NCI-H1436 treated with DMSO at 0.1 percent for 48 hours (cell line): ENCODE results near the gene GRN.
A peak's percentile ranks its signal among the peaks of the same experiment; 100 is the strongest.
"Not testable (repeated sequence)": the region's sequence is repeated elsewhere in the genome, so short reads cannot be mapped to it uniquely, and the experiment has no call there.

Source experiments
- DNase-seq: peaks from one replicate; lab custom pipeline; 2025; lab: John Stamatoyannopoulos, UW

The GRN gene

DNA sequence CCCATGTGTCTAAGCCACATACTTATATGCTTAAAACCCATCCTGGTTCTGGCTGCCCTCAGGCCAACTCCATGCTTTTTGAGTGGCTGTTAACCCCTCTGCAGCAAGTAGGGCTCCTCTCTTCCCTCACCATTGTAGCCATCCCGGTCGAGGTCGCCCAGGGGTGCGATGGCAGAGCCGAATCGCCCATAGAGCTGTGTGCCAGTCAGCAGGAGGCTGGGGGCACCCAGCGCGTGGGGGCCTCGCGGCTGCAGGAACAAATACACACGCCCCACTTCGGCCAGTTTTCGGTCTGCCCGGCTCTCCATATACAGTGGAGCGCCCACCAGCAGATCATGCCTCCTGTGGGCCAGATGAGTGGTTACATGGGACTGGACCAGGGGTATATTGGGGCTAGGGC, 38.3 kb downstream of the GRN start:
- no peak for DNase-seq

DNA sequence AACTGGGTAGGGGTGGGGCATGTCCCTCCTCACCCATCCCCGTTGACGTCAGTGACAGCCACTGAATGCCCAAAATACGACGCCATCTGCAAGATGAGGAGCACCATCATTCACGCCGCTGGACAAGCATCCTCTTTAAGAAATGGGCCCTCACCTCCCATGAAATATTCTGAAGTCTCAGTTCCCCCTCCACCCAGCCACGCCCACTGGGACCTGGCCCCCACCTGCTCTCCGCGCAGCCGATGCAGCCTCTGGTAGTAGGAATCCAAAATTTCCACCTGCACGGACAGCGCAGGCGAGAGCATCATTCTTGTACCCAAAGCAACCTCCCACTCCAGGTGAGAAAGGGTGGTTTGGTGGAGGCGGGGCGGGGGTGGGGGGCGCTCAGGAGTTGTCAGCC, 38.8 kb downstream of the GRN start:
- no peak for DNase-seq

DNA sequence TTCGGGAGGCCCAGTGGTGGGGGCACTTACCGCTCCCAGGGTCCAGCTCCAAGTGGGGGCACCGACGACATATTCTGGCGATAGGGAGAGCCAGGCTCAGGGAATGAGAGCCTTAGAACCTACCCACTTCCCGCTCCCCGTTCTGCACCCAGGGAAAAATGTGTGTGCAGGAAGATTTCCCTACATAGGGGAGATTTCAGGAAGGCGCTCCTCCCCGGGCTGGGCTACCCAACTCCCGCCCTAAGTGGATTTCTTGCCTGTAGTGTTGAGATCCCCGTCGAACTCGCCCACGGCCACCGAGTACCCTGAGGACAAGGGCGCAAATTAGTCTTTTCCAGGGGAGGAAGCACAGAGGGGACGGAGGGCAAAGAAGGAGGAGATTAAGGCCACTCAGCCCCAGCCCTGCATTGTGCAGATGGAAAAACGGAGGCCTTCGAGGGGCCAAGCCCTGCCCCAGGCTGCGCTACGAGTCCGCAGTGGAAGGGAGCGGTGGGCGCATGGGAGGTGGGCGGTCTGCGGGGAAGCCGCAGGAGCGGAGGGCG, 39.2 kb downstream of the GRN start:
- DNase-seq, result no peak

- no peak for DNase-seq
Observed at GRCh38 chr17:44384823-44385286, 39.8 kb downstream of the GRN start.

GRCh38 chr17:44385287-44386181, 40.4 kb downstream of the GRN start:
- DNase-seq, result peak; percentile 69

DNA sequence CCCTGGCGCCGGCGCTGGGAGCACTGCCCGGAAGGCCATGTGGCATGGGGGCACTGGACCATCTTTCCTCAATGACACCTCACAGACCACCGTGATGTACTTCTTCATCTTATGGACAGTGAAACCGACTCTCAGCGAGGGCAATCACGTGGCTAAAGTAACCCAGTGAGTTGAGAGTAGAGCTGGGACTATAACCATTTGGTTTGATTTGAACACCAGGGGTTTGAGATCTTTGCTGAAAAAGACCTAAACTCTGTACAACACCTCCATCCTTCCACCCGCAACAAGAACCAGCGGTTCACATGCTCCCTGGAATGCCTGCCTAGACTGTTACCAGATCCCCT, 41.1 kb downstream of the GRN start:
- no peak for DNase-seq

- DNase-seq, result no peak
Observed at GRCh38 chr17:44387804-44388203, 42.7 kb downstream of the GRN start.

GRCh38 chr17:44389281-44389680, 44.2 kb downstream of the GRN start, which contains the start of gene ITGA2B:
ITGA2B (minus strand) TSS chr17:44389649; CDS start chr17:44389473, 176 bp downstream.
- DNase-seq, result no peak

GRCh38 chr17:44389723-44390202, 44.7 kb downstream of the GRN start:
- no peak for DNase-seq

DNA sequence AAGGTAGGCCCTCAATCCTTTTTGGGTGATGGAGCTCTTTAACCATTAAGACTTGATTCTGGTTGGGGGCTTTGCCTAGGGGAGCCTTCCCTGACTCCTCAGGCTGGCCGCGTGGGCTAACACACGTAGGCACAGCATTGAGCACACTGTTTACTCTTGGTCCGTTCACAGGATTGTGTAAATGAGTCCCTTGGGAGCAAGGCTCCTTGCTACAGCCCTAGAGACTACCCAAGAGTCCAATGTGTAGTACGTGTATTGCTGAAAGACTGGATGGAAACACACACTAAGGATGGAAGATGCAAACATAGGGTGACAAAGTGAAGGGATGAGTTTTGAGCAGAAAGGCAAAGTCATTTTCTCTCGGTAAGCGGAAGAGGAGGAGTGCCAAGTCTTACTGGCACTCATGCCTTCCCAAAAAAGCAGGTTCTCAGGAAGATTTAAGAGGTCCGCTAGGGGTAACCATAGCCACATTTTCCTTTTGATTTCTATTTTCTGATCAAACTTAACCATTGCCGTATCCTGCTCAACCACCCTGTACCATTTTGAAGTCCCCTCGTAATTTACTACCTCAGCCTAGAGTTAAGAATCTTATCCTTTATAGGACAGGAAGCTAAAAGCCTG, 45.3 kb downstream of the GRN start:
- DNase-seq, result no peak

GRCh38 chr17:44394112-44394511, 49.0 kb downstream of the GRN start:
- DNase-seq, result not testable (repeated sequence)

DNA sequence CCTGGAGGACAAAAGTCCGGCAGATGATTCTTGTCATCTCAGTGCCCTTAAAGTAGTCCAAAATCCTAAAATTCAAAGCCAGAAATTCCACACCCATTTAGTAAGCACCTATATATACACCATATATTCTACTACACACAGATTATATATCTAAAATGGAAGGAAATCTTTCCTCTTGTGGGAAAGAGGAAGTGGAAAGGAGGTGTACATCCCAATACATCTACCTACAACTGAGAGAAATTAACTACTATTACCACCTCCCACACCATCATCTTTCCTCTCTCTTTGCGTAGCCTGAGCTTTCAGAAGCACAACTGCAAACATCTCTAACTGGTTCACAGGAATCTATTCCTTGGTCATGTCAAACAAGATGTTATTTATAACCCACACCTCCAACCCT, 49.7 kb downstream of the GRN start:
- DNase-seq, result no peak

DNA sequence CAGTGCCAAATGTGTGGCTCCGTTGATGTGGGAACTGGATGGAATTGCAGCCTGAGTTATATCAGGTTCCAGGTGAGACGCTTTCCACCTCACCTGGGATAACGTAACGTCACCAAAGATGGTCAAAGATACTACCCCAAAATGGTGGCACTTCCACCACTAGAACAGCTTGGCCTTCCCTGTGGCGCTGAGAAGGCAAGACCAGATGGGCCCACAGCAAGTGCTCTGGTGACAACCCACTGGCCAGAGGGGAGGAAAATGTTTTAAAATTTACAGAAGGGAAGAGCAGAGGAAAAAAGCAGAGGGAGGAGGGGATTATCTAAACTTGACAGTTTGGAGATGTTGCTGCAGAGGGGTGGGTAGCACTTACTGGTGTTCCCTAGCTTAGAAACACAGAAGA, 51.8 kb downstream of the GRN start:
- no peak for DNase-seq

GRCh38 chr17:44397479-44398440, 52.7 kb downstream of the GRN start:
- DNase-seq, result no peak

GRCh38 chr17:44398692-44399691, 53.9 kb downstream of the GRN start:
- DNase-seq, result no peak

DNA sequence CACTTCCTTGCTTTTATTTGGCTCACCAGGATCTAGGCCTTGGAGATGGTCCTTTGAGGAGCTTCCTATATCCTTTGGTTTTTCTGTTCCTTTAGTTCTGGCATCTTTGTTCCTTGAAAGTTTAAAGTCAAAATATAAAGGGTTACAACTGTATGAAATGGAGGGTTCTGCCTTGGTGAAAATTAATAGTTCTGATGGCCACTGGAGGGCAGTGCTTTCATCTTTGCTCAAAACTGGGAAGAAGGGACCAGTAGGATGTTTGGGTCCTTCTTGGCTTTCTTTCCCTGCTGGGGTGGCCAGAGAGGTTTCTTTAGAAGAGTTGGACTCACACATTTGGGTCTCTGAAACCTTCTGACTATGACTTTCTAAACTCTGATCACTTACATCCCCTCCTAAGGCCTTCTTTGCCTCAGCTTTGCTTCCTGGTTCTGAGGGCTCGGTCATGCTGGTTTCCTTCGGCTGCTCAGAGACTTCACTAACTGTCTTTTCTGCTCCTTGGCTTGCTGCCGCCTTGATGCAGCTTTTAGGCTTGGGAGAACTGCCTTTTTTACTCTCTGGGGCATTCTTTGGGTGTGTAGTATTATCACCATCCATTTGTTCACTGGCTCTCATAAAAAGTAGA, 55.2 kb downstream of the GRN start:
- no peak for DNase-seq
